EH (cell line): ENCODE data around the gene SND1.
A peak's percentile ranks its signal among the peaks of the same experiment; 100 is the strongest.

ENCODE experiments used
- DNase-seq: peaks from one replicate; pipeline ENCODE4 v3.0.0-alpha.2; 2015; ENCODE audit warnings: low read depth

Gene SND1

GRCh38 chr7:127799535-127800305 lies 147.7 kb downstream of the SND1 start:
- DNase-seq = no peak

GRCh38 chr7:127802845-127803244 lies 150.9 kb downstream of the SND1 start:
- DNase-seq = no peak

- no peak for DNase-seq
These were observed 151.6 kb downstream of the SND1 start for GRCh38 chr7:127803626-127804025.

GRCh38 chr7:127807340-127807739 lies 155.3 kb downstream of the SND1 start:
- no peak for DNase-seq

DNA sequence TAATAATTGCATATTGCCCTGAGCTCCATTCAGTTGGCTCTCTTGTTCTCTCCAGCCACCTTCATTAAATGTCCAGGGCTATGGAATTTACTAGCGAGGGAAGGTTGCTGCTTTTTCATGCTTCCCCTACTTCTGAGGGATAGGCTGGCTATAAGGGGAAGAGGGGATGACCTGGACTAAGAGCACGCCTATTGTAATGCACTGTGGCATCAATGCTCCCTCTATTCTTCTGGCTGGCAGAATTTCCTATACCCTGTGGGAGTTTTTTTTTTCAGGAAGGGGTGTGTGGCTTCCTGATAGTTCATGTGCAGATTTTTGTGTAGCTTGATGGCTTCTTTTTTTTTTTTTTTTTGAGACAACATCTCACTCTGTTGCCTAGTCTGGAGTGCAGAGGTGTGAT lies 155.8 kb downstream of the SND1 start:
- no peak for DNase-seq

GRCh38 chr7:127809261-127809702 lies 157.3 kb downstream of the SND1 start:
- DNase-seq = peak; percentile 74

DNA sequence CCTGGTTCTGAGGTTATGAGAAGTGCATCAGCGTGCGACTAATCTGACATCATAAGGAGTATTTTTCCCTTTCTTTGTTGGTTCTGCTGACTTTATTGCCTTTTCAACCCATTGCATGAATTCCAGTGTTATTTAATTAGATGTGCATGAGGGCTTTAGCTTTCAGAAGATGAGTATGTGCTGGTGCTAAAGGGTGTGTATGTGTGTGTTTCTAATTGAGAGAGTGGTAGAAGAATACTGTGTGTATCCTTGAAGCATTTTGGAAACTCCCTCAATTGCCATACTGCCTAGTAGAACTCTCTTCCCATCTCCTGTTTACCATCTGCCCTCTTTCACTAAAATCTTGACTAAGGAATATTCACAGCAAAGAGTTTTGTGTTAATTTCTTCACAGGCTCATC lies 158.1 kb downstream of the SND1 start:
- DNase-seq = no peak

GRCh38 chr7:127810696-127811660 lies 159.0 kb downstream of the SND1 start:
- peak; percentile 56 for DNase-seq

DNA sequence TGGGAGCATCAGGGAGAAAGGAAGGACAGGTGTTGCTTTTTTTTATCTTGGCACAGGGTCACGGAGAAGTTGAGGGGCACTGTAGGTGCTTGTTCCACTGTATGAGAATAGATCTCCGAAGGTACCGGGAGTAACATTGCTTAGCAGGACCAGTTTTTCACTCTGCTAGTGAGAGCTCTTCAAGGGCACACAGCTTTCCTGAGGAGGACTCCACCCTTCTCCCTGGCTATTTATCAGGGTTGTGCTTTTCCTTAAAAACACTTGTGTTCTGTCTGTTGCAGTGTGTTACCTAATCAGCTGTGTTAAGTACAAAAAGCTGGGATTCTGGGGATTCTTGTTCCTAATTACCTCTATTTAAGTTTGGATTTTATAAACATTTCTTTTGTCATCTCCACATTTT lies 160.5 kb downstream of the SND1 start:
- no peak for DNase-seq

DNA sequence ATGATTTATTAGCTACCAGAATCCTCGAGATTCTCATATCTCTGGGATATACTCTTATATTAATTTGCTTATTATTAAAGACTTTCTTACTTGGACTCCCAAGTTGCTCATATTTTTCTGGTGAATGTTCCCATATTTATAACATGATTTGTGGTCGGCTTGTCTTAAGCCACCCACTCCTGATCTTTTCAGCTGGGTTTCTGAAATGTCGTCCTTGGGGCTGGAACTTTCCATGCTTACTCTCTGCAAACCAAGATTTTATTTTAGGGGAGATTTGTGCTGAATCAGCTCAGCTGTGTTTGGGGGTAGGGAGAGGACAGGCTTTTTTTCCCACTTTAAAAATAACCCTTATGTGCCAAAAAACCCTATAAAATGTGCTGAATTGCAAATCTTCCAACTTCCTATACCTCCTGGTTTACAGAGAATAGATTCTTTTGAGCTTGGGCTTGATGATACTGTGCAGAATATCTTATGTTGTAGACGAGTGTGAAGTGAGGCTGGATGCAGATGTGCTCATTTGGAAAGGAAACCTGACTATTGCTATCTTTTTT lies 162.1 kb downstream of the SND1 start:
- no peak for DNase-seq

- no peak for DNase-seq
These were observed 163.7 kb downstream of the SND1 start for GRCh38 chr7:127815631-127816145.

DNA sequence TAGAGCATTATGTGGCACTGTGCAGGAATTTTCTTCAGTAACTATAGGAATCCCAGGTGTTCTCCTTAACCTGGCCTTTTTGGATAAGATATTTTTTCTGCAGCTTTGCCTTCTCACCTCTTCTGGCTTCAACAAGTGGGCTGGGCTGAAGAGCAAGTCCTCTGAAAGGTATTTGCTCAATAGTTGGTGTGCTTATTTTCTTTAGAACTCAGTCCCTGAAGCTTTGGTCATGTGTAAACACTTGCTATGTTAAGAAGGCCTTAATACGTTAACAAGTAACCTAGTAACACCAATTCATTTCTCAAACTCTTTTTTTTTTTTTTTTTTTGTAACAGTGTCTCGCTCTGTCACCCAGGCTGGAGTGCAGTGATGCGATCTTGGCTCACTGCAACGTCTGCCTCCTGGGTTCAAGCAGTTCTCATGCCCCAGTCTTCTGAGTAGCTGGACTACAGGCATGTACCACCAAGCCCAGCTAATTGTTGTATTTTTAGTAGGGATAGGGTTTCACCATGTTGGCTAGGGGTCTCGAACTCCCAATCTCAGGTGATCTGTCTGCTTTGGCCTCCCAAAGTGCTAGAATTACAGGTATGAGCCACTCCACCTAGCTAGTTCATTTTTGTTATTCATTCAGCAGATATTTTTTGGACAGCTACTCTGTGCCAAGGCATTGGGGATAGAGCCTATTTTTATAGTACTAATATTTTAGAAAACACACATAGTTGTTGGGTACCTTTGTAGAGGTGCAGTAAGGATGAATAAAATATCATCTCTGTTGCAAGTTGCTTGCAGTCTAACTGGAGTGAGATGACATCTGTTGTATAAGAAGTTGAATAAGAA lies 164.6 kb downstream of the SND1 start:
- DNase-seq = no peak

- no peak for DNase-seq
These were observed 165.5 kb downstream of the SND1 start for GRCh38 chr7:127817466-127817865.

DNA sequence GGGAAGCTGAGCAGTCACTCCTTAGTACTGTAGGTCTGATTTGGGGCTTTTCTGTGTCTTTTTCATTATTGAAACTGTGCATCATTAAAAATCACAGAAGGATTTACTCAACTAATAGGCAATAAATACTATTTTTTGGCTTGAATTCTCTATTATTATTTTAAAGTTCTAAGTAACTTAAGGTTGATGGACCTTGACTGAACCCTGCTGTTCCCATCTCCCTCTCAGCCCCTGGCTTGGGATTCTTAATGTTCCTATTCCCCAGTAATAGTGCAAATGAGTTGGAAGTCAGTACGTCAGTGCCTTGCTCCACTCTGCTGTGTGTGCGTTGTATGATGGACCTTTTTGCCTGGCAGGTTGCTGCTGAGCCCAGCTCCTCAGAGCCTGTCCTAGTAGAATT lies 166.3 kb downstream of the SND1 start:
- DNase-seq = no peak

DNA sequence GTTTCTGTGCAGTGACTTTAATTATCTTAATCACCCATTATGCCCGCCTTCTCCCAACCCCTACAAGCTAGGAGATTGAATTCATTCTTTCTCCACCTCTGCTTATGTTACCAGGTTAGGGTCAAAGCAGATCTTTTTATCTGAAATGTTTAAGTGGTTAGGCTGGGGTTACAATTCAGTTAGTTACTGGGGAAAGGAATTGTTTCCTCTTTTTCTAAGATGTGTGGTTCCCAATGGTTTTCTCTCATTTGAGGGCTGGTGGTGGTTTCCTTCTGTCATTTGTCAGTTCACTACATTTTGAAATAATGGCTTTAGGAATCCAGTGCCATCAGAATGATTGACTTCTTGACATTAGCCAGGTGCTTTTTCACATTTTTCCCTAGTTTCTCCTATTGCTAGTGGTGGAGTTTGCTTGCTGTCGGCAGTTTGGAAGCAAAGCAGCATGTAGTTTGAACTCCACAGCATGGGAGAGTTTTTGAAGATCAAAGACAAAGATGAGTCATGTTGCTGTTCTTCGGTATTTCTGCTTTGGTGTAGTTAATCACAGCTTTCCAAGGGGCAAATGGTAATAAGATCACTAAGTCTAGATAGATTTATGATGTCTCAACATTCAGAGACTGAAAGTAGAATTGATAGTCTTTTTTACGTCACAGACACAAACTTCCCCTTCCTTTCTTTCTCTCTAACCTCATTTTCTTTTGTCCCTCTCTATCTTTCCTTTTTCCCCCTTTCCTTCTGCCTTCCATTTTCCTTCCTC lies 168.2 kb downstream of the SND1 start:
- peak; percentile 72 for DNase-seq

- DNase-seq = no peak
These were observed 168.7 kb downstream of the SND1 start for GRCh38 chr7:127820732-127821085.

- no peak for DNase-seq
These were observed 169.2 kb downstream of the SND1 start for GRCh38 chr7:127821146-127821545.

DNA sequence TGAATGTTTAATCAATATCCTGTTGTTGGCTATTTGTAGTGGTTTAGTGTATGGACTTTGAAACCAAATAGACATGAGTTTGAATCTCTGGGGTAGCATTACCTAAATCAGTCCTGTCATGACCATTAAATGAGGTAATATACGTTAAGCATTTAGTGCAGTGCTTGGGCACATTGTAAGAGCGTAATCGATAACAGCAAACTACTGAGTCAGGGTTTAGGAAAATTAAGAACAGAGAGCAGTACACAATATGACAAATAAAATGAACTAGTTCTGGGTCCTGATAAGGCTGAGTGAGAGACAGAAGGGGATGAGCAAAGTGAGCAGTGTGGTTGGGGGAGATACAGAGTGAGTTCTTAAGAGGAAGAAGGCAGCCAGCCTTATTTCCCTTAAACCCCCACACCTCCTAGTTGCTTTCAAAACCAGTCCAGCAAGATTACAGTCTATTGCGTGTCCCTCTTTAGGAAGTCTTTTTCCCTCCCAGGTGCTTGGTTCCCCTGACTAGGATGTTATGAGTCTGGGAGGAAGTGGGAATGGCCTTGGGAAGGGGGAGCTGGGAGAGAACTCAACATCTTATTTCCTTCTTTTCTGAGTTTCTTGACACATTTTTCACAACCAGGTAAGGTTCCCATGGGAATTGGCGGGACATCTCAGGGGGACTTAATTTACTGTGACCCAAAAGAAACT lies 171.0 kb downstream of the SND1 start:
- no peak for DNase-seq

DNA sequence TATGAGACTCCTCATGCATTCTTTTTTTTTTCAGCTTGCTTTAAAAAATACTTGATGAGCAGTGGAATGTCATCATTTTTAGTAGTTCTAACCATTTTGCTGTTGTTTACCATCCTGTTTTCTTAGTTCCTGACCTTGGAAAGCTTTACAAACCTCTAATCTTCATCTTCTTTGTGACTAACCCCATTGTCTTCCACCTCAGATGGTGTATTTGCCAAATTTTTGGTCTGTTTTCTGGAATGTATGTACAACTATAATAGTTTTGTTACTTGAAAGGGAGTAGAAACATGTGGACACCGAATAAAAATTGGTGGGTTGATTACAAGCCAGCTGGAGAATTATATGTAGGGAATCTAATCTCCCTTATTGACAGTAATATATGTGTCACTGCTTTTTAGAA lies 172.7 kb downstream of the SND1 start:
- DNase-seq = no peak

GRCh38 chr7:127828843-127829500 lies 177.0 kb downstream of the SND1 start:
- no peak for DNase-seq
